Parathyroid adenoma (tissue), 2 donors: Measurements from ENCODE around the gene GNMT.

Experiments
- H2AFZ ChIP-seq: fragments of 300-600 bp; sonication (generic); one replicate; pipeline ENCODE4 v1.7.0; 2017; ENCODE audit warnings: antibody characterized with exemption, mild to moderate bottlenecking
- H3K27ac ChIP-seq: fragments of 300-600 bp; sonication (generic); one replicate; pipeline ENCODE4 v1.7.0; 2017
- H3K27me3 ChIP-seq: fragments of 300-600 bp; sonication (generic); one replicate; pipeline ENCODE4 v1.7.0; 2017; ENCODE audit warnings: low read length; ENCODE audit not compliant: control insufficient read depth, insufficient read depth
- H3K36me3 ChIP-seq: fragments of 300-600 bp; sonication (generic); one replicate; pipeline ENCODE4 v1.7.0; 2017; ENCODE audit warnings: low read length; ENCODE audit not compliant: control insufficient read depth, insufficient read depth
- H3K4me1 ChIP-seq: fragments of 300-600 bp; sonication (generic); one replicate; pipeline ENCODE4 v1.7.0; 2017; ENCODE audit warnings: control low read depth
- H3K4me2 ChIP-seq: fragments of 300-600 bp; sonication (generic); one replicate; pipeline ENCODE4 v1.7.0; 2017; ENCODE audit warnings: low read length
- H3K4me3 ChIP-seq: fragments of 300-600 bp; sonication (generic); one replicate; pipeline ENCODE4 v1.7.0; 2017; ENCODE audit warnings: low read depth, low read length
- H3K79me2 ChIP-seq: fragments of 300-600 bp; sonication (generic); one replicate; pipeline ENCODE4 v1.7.0; 2017; ENCODE audit warnings: control low read depth
- H3K9ac ChIP-seq: fragments of 300-600 bp; sonication (generic); one replicate; pipeline ENCODE4 v1.7.0; 2017; ENCODE audit warnings: mild to moderate bottlenecking
- H3K9me3 ChIP-seq: fragments of 300-600 bp; sonication (generic); one replicate; pipeline ENCODE4 v1.7.0; 2017; ENCODE audit warnings: low read length; ENCODE audit not compliant: control insufficient read depth
- TF ChIP-seq, protein P1 (sequence below): fragments of 300-600 bp; sonication (generic); IDR thresholded peaks from one replicate; pipeline ENCODE4 v1.7.0; 2017; ENCODE audit warnings: antibody characterized with exemption, mild to moderate bottlenecking
- donor health status: primary hyperparathyroidism.

The GNMT gene

GRCh38 chr6:42928986-42929820 is 31.4 kb upstream of the GNMT start, which contains the start of gene CNPY3:
Gene CNPY3 (plus strand): TSS chr6:42929480. CDS start chr6:42929571, 91 bp downstream.
- Histone ChIP-seq H3K9ac (peak within 1 kb of the TSS; percentile 4), H3K79me2 (peaks cover 21% of the 10 kb centered on the region), H2AFZ (peak within 1 kb of the TSS; percentile 84), H3K4me1 (peaks cover 6% of the 10 kb centered on the region), H3K27me3 (no peaks in the 10 kb centered on the region), H3K4me3 (peak within 1 kb of the TSS; percentile 71), H3K4me2 (peak within 1 kb of the TSS; percentile 73), H3K9me3 (no peaks in the 10 kb centered on the region), H3K36me3 (no peaks in the 10 kb centered on the region), H3K27ac (peak within 1 kb of the TSS; percentile 93)
- TF ChIP-seq, protein P1, sequence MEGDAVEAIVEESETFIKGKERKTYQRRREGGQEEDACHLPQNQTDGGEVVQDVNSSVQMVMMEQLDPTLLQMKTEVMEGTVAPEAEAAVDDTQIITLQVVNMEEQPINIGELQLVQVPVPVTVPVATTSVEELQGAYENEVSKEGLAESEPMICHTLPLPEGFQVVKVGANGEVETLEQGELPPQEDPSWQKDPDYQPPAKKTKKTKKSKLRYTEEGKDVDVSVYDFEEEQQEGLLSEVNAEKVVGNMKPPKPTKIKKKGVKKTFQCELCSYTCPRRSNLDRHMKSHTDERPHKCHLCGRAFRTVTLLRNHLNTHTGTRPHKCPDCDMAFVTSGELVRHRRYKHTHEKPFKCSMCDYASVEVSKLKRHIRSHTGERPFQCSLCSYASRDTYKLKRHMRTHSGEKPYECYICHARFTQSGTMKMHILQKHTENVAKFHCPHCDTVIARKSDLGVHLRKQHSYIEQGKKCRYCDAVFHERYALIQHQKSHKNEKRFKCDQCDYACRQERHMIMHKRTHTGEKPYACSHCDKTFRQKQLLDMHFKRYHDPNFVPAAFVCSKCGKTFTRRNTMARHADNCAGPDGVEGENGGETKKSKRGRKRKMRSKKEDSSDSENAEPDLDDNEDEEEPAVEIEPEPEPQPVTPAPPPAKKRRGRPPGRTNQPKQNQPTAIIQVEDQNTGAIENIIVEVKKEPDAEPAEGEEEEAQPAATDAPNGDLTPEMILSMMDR: no peak

- Histone ChIP-seq H3K79me2 (peaks cover 21% of the 10 kb centered on the region), H3K4me2 (peak overlapping the region; percentile 73), H3K27ac (peak overlapping the region; percentile 93), H3K4me3 (peak overlapping the region; percentile 71), H3K27me3 (no peaks in the 10 kb centered on the region), H3K9me3 (no peaks in the 10 kb centered on the region), H3K36me3 (no peaks in the 10 kb centered on the region), H2AFZ (peak overlapping the region; percentile 84), H3K4me1 (peaks cover 6% of the 10 kb centered on the region), H3K9ac (peak overlapping the region; percentile 4)
- TF ChIP-seq, protein P1: no peak
These were observed 30.7 kb upstream of the GNMT start for GRCh38 chr6:42929821-42930360.

GRCh38 chr6:42932412-42932811 is 28.1 kb upstream of the GNMT start:
- peaks cover 21% of the 10 kb centered on the region for H3K79me2 ChIP-seq
- peaks cover 6% of the 10 kb centered on the region for H3K4me1 ChIP-seq
- H3K9me3 ChIP-seq: no peaks in the 10 kb centered on the region
- H3K9ac ChIP-seq: no peak overlapping the region
- H3K4me3 ChIP-seq: no peak overlapping the region
- H2AFZ ChIP-seq: no peak overlapping the region
- H3K4me2 ChIP-seq: no peak overlapping the region
- H3K27me3 ChIP-seq: no peaks in the 10 kb centered on the region
- no peak overlapping the region for H3K27ac ChIP-seq
- TF ChIP-seq, protein P1: no peak
- H3K36me3 ChIP-seq: no peaks in the 10 kb centered on the region

DNA sequence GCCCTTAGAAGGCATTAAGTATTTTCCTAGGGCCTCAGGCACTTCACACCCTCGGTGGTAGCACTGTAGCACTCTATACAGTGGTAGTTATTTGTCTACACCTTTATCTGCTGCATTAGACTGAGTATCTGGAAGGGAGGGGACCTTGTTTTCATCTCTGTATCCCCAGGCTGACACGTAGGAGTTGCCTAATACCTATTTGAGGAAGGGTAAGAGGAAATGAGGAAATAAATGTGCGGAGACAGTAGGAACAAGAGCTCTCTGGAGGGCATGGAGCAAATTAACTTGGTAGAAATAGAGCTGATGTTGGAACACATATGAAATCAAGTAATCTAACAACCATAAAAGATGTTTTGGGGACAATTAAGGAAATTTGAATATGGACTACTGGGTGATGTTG is 27.3 kb upstream of the GNMT start:
- Histone ChIP-seq H3K27ac (no peak overlapping the region), H3K4me1 (peaks cover 6% of the 10 kb centered on the region), H3K36me3 (no peaks in the 10 kb centered on the region)

More for the DNA sequence above, 27.3 kb upstream of the GNMT start:
- Histone ChIP-seq H3K4me2 (no peak overlapping the region), H2AFZ (no peak overlapping the region), H3K4me3 (no peak overlapping the region), H3K9ac (no peak overlapping the region), H3K79me2 (peaks cover 21% of the 10 kb centered on the region), H3K27me3 (no peaks in the 10 kb centered on the region), H3K9me3 (no peaks in the 10 kb centered on the region)
- TF ChIP-seq, protein P1: no peak
